ENCODE data around the gene CCDC177. TPM values are rescaled to one million over a fixed set of nuclear protein-coding genes. Genes with fewer than 3 reads are reported as not detected.
A peak's percentile ranks its signal among the peaks of the same experiment; 100 is the strongest.

Gene CCDC177
- total and polyA plus RNA-seq, 4 donors: 0.08 TPM; not detected in 3

DNA sequence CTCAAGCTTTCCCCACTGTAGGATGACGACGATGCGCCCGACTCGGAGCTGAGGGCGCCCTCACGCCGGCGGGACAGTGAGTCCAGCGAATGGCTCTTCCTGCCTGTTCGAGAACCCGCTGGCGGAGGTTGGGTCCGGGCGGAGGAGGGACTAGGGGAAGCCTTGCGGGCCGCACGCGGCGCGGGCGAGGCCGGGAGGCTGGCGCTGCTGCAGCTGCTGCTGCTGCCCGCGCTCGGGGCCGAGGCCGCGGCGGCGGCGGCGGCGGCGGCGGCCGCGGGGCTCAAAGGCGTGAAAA, 1.9 kb downstream of the CCDC177 start:
- Histone ChIP-seq H3K36me3 (ENCODE audit: control insufficient read depth in 4 of 4, insufficient read depth in 3 of 4, low read depth in 1 of 4, low read length in 3 of 4) (no peaks in the 10 kb centered on the region), H3K27ac (ENCODE audit: low read depth in 1 of 2, low read length in 2 of 2) (no peak overlapping the region), H3K4me3 (ENCODE audit: low read depth in 1 of 3, low read length in 3 of 3) (peak overlapping the region in 1 of 3 donors; percentile 48), H3K27me3 (ENCODE audit: control insufficient read depth in 4 of 4, insufficient read depth in 4 of 4, low read length in 3 of 4) (peaks cover 4 to 16% (median 8%) of the 10 kb centered on the region in 4 donors), H3K9ac (ENCODE audit: low read depth in 1 of 2, low read length in 2 of 2) (no peak overlapping the region), H3K9me3 (ENCODE audit: control insufficient read depth in 4 of 4, low read length in 3 of 4) (no peaks in the 10 kb centered on the region), H3K4me1 (ENCODE audit: control insufficient read depth in 4 of 4, insufficient read depth in 4 of 4, low read length in 3 of 4) (peaks cover 8 to 33% (median 15%) of the 10 kb centered on the region in 4 donors)
- 20% methylated on average over 40 of the region's 40 CpGs for WGBS
- TF ChIP-seq NR2F2 (IDR thresholded peaks at IDR 0.05) (no peak), MAX (IDR thresholded peaks at IDR 0.05) (no peak), YY1 (IDR thresholded peaks at IDR 0.05) (no peak), SP1 (IDR thresholded peaks at IDR 0.05) (no peak), ATF3 (IDR thresholded peaks at IDR 0.05) (no peak)
- TF ChIP-seq, protein P1, sequence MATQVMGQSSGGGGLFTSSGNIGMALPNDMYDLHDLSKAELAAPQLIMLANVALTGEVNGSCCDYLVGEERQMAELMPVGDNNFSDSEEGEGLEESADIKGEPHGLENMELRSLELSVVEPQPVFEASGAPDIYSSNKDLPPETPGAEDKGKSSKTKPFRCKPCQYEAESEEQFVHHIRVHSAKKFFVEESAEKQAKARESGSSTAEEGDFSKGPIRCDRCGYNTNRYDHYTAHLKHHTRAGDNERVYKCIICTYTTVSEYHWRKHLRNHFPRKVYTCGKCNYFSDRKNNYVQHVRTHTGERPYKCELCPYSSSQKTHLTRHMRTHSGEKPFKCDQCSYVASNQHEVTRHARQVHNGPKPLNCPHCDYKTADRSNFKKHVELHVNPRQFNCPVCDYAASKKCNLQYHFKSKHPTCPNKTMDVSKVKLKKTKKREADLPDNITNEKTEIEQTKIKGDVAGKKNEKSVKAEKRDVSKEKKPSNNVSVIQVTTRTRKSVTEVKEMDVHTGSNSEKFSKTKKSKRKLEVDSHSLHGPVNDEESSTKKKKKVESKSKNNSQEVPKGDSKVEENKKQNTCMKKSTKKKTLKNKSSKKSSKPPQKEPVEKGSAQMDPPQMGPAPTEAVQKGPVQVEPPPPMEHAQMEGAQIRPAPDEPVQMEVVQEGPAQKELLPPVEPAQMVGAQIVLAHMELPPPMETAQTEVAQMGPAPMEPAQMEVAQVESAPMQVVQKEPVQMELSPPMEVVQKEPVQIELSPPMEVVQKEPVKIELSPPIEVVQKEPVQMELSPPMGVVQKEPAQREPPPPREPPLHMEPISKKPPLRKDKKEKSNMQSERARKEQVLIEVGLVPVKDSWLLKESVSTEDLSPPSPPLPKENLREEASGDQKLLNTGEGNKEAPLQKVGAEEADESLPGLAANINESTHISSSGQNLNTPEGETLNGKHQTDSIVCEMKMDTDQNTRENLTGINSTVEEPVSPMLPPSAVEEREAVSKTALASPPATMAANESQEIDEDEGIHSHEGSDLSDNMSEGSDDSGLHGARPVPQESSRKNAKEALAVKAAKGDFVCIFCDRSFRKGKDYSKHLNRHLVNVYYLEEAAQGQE (IDR thresholded peaks at IDR 0.05): no peak
- TF ChIP-seq, protein P2, sequence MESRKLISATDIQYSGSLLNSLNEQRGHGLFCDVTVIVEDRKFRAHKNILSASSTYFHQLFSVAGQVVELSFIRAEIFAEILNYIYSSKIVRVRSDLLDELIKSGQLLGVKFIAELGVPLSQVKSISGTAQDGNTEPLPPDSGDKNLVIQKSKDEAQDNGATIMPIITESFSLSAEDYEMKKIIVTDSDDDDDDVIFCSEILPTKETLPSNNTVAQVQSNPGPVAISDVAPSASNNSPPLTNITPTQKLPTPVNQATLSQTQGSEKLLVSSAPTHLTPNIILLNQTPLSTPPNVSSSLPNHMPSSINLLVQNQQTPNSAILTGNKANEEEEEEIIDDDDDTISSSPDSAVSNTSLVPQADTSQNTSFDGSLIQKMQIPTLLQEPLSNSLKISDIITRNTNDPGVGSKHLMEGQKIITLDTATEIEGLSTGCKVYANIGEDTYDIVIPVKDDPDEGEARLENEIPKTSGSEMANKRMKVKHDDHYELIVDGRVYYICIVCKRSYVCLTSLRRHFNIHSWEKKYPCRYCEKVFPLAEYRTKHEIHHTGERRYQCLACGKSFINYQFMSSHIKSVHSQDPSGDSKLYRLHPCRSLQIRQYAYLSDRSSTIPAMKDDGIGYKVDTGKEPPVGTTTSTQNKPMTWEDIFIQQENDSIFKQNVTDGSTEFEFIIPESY (IDR thresholded peaks at IDR 0.05): no peak
- DNase-seq (ENCODE audit: low spot score): no peak

- H3K36me3 ChIP-seq (ENCODE audit: control insufficient read depth in 4 of 4, insufficient read depth in 3 of 4, low read depth in 1 of 4, low read length in 3 of 4): no peaks in the 10 kb centered on the region
- 10% methylated on average over 112 of the region's 112 CpGs for WGBS
- peaks cover 4 to 16% (median 8%) of the 10 kb centered on the region in 4 donors for H3K27me3 ChIP-seq (ENCODE audit: control insufficient read depth in 4 of 4, insufficient read depth in 4 of 4, low read length in 3 of 4)
- no peak overlapping the region for H3K9ac ChIP-seq (ENCODE audit: low read depth in 1 of 2, low read length in 2 of 2)
- peaks cover 8 to 33% (median 15%) of the 10 kb centered on the region in 4 donors for H3K4me1 ChIP-seq (ENCODE audit: control insufficient read depth in 4 of 4, insufficient read depth in 4 of 4, low read length in 3 of 4)
- H3K27ac ChIP-seq (ENCODE audit: low read depth in 1 of 2, low read length in 2 of 2): no peak overlapping the region
- TF ChIP-seq, protein P3, sequence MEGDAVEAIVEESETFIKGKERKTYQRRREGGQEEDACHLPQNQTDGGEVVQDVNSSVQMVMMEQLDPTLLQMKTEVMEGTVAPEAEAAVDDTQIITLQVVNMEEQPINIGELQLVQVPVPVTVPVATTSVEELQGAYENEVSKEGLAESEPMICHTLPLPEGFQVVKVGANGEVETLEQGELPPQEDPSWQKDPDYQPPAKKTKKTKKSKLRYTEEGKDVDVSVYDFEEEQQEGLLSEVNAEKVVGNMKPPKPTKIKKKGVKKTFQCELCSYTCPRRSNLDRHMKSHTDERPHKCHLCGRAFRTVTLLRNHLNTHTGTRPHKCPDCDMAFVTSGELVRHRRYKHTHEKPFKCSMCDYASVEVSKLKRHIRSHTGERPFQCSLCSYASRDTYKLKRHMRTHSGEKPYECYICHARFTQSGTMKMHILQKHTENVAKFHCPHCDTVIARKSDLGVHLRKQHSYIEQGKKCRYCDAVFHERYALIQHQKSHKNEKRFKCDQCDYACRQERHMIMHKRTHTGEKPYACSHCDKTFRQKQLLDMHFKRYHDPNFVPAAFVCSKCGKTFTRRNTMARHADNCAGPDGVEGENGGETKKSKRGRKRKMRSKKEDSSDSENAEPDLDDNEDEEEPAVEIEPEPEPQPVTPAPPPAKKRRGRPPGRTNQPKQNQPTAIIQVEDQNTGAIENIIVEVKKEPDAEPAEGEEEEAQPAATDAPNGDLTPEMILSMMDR (IDR thresholded peaks at IDR 0.05; ENCODE audit: low read depth, low read length, missing input control): no peak
- no peak for TF ChIP-seq HNF4A (conservative IDR thresholded peaks at IDR 0.05)
- no peak for TF ChIP-seq FOXA2 (IDR thresholded peaks at IDR 0.05)
- TF ChIP-seq MAX (IDR thresholded peaks at IDR 0.05): no peak
- no peak for TF ChIP-seq RXRA (IDR thresholded peaks at IDR 0.05)
- H3K4me3 ChIP-seq (ENCODE audit: low read depth in 1 of 3, low read length in 3 of 3): peak overlapping the region in 2 of 3 donors; percentile 48 to 55
- no peaks in the 10 kb centered on the region for H3K9me3 ChIP-seq (ENCODE audit: control insufficient read depth in 4 of 4, low read length in 3 of 4)
- peak; percentile 46 for DNase-seq (ENCODE audit: low spot score)
Measured at GRCh38 chr14:69572030-69572840, 2.4 kb downstream of the CCDC177 start.
